GM18519 (cell line): Measurements from ENCODE around the gene CYP11A1.
"Not testable (repeated sequence)": the region's sequence is repeated elsewhere in the genome, so short reads cannot be mapped to it uniquely, and the experiment has no call there.

Source experiments
- ATAC-seq: cut with Tn5 transposase; IDR thresholded peaks from one replicate; pipeline ENCODE4 v1.9.1; 2021; ENCODE audit warnings: mild to moderate bottlenecking, moderate library complexity; ENCODE audit not compliant: unreplicated experiment, low FRiP score

CYP11A1 gene

GRCh38 chr15:74400915-74401757, 33.7 kb upstream of the CYP11A1 start:
- ATAC-seq = no peak

- ATAC-seq = no peak
Observed at GRCh38 chr15:74400313-74400860, 32.9 kb upstream of the CYP11A1 start.

- no peak for ATAC-seq
Observed at GRCh38 chr15:74399511-74400312, 32.3 kb upstream of the CYP11A1 start.

- no peak for ATAC-seq
Observed at GRCh38 chr15:74399100-74399499, 31.7 kb upstream of the CYP11A1 start.

- no peak for ATAC-seq
Observed at GRCh38 chr15:74398183-74398582, 30.7 kb upstream of the CYP11A1 start.

- ATAC-seq = no peak
Observed at GRCh38 chr15:74397239-74398068, 30.0 kb upstream of the CYP11A1 start.

GRCh38 chr15:74396445-74397238, 29.2 kb upstream of the CYP11A1 start:
- ATAC-seq = no peak

- no peak for ATAC-seq
Observed at GRCh38 chr15:74396146-74396438, 28.6 kb upstream of the CYP11A1 start.

GRCh38 chr15:74395319-74396145, 28.1 kb upstream of the CYP11A1 start:
- no peak for ATAC-seq

- no peak for ATAC-seq
Observed at GRCh38 chr15:74394090-74394846, 26.8 kb upstream of the CYP11A1 start.

- ATAC-seq = no peak
Observed at GRCh38 chr15:74393423-74393822, 26.0 kb upstream of the CYP11A1 start.

- no peak for ATAC-seq
Observed at GRCh38 chr15:74392902-74393301, 25.5 kb upstream of the CYP11A1 start.

GRCh38 chr15:74392451-74392830, 25.0 kb upstream of the CYP11A1 start:
- ATAC-seq = no peak

- ATAC-seq = no peak
Observed at GRCh38 chr15:74391582-74392450, 24.4 kb upstream of the CYP11A1 start.

GRCh38 chr15:74390647-74391288, 23.3 kb upstream of the CYP11A1 start:
- ATAC-seq = no peak

- ATAC-seq = not testable (repeated sequence)
Observed at GRCh38 chr15:74390049-74390646, 22.7 kb upstream of the CYP11A1 start.
